ENCODE data around the gene IFI6.
A peak's percentile ranks its signal among the peaks of the same experiment; 100 is the strongest.
"Not testable (repeated sequence)": the region's sequence is repeated elsewhere in the genome, so short reads cannot be mapped to it uniquely, and the experiment has no call there.

Gene IFI6

GRCh38 chr1:27671964-27672749 lies at the start of gene IFI6:
TSS of gene IFI6 (minus strand) at chr1:27672192. CDS start at chr1:27669314, 2,878 bp downstream.
- DNase-seq = peak; percentile 86 to 97

GRCh38 chr1:27719286-27720251 lies 47.6 kb upstream of the IFI6 start:
- no peak for DNase-seq

GRCh38 chr1:27716262-27716895 lies 44.4 kb upstream of the IFI6 start:
- no peak for DNase-seq

- DNase-seq = no peak
Measured at GRCh38 chr1:27713869-27714513, 42.0 kb upstream of the IFI6 start.

GRCh38 chr1:27713139-27713725 lies 41.2 kb upstream of the IFI6 start:
- DNase-seq = no peak

GRCh38 chr1:27710574-27710973 lies 38.6 kb upstream of the IFI6 start:
- DNase-seq = no peak

GRCh38 chr1:27705545-27705944 lies 33.6 kb upstream of the IFI6 start:
- no peak for DNase-seq

- no peak for DNase-seq
Measured at GRCh38 chr1:27704958-27705357, 33.0 kb upstream of the IFI6 start.

- DNase-seq = not testable (repeated sequence)
Measured at GRCh38 chr1:27696835-27697234, 24.8 kb upstream of the IFI6 start.

- no peak for DNase-seq
Measured at GRCh38 chr1:27690183-27690582, 18.2 kb upstream of the IFI6 start.

GRCh38 chr1:27689423-27690173 lies 17.6 kb upstream of the IFI6 start:
- DNase-seq = no peak

GRCh38 chr1:27687906-27688305 lies 15.9 kb upstream of the IFI6 start:
- no peak for DNase-seq

- DNase-seq = no peak
Measured at GRCh38 chr1:27686223-27686990, 14.4 kb upstream of the IFI6 start.

- no peak for DNase-seq
Measured at GRCh38 chr1:27684176-27684575, 12.2 kb upstream of the IFI6 start.

GRCh38 chr1:27682351-27682944 lies 10.5 kb upstream of the IFI6 start:
- peak in 1 of 2 donors; percentile 48 for DNase-seq

- DNase-seq = not testable (repeated sequence)
Measured at GRCh38 chr1:27681580-27681979, 9.6 kb upstream of the IFI6 start.

GRCh38 chr1:27680225-27680791 lies 8.3 kb upstream of the IFI6 start:
- DNase-seq = not testable (repeated sequence)

- DNase-seq = no peak
Measured at GRCh38 chr1:27678747-27679146, 6.8 kb upstream of the IFI6 start.

GRCh38 chr1:27676410-27676809 lies 4.4 kb upstream of the IFI6 start:
- DNase-seq = no peak

- no peak for DNase-seq
Measured at GRCh38 chr1:27672750-27673112, 739 bp upstream of the IFI6 start.
